Activated effector memory CD4-positive, alpha-beta T cell treated with anti-CD3 and anti-CD28 coated beads, Interleukin-2, amount 50 U/mL, for 16 hours (primary cell): Measurements from ENCODE around the gene LONP2.
"Not testable (repeated sequence)": the region's sequence is repeated elsewhere in the genome, so short reads cannot be mapped to it uniquely, and the experiment has no call there.

Source experiments
- DNase-seq: peaks from one replicate; pipeline ENCODE4 v3.0.0-alpha.2; 2020

Gene LONP2

DNA sequence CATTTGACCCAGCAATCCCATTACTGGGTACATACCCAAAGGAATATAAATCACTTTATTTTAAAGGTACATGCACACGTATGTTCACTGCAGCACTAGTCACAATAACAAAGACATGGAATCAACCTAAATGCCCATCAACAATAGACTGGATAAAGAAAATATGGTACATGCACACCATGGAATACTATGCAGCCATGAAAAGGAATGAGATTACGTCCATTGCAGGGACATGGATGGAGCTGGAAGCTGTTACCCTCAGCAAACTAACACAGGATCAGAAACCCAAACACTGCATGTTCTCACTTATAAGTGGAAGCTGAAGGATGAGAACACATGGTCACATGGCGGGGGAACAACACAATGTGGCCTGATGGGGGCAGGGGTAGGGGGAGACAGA lies 4.0 kb upstream of the LONP2 start:
- not testable (repeated sequence) for DNase-seq

DNA sequence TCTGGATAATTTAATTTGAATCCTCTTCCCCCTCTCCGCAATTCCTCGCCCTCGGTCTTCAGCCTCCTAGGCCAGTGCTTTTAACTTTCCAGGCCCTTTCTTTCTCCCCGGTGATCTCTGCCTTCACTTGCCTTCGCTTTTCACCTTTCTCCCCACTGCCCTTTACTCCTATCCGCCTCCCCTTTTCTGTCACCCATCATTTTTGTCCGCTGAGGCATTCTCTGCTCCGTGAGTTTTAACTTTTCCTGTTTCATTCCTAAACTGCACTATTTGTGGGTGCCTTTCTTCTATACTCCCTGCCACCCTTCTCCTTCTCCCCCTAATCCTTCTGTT lies 729 bp downstream of the LONP2 start:
- DNase-seq, result no peak

DNA sequence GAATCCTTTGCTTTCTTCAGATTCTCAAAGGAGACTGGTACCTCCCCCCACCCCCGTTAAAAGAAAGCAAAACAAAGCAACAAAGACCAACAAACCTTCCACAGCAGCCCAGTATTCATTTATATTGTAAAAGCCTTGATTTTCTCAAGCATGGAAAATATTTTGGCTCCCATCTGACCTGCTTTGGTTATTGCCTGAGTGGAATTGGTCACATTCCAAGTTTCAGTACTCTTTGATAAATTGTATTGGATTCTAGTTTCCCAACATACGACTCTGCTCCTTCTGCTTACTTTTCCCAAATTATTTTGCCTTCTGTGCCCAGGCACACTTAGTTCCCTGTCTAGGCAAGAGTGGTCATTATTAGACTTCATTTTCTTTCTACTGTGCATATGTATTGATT lies 2.0 kb downstream of the LONP2 start:
- no peak for DNase-seq

DNA sequence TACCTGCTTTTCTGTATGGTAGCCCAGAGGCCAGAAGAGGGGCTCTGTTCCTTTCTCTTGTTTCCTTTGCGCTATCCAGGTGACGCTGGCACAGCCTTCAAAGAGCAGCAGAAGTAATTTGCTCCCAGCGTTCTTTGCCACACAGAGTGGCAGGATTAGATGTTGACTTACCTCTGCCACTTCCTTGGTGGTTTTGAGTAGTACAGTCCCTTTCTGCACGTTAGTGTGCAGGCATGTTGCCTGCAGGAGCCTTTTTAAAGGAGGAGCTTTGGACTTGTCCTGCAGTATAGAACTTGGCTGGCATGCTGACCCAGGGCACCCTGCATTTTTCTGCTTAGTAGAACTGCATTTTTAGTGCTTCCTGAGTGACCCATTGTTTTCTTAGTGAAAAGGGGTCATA lies 3.2 kb downstream of the LONP2 start, which contains the start of gene ABCC11:
TSS of gene ABCC11 (minus strand) at position 229 of the 400 bp plus-strand sequence. CDS start 15,618 bp downstream, outside the sequence.
- no peak for DNase-seq

DNA sequence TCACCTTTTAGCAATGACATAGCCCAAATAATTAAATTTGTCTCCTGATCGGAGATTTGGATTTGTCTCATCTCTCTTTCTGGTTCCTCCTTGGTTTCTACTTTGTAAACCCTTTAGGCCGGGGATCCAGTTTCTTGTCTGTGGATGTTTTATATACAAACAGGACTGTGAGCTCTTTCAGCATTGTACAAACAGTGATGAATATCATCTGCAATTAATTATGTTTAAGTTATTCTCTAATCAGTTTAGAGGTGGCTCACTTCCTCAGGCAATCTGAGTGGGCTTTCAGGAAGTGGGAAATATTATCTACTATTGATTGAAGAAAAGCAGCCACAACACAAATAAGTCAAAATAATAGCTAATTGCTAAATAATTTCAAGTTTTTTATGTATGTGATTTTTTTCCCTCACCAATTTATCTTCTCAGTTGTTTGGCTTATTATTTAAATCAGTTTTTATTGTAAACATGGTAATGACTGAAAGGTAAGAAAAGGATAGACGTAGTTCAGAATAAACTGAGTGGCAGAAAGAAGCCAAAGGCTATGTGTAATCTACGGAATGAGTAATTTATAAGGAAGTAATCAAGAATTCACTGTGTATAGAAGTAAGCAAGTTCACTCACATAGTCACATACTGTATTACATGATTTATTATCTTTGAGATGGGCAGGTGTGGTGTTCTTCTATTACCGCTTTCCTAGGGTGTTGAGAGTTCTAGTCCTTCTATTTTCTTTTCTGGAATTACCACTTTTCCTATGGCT lies 6.6 kb downstream of the LONP2 start:
- DNase-seq, result no peak

DNA sequence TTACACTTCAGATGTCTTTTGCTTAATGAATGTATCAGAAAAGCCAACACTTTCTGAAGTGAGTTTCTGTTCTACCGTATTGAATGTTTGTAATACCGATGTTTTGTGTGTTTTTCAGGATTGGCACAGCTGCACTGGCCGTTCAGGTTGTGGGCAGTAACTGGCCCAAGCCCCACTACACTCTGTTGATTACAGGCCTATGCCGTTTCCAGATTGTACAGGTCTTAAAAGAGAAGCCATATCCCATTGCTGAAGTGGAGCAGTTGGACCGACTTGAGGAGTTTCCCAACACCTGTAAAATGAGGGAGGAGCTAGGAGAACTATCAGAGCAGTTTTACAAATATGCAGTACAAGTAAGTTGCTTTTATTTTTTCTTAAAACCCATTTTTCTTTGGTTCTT lies 7.9 kb downstream of the LONP2 start:
- DNase-seq, result no peak

DNA sequence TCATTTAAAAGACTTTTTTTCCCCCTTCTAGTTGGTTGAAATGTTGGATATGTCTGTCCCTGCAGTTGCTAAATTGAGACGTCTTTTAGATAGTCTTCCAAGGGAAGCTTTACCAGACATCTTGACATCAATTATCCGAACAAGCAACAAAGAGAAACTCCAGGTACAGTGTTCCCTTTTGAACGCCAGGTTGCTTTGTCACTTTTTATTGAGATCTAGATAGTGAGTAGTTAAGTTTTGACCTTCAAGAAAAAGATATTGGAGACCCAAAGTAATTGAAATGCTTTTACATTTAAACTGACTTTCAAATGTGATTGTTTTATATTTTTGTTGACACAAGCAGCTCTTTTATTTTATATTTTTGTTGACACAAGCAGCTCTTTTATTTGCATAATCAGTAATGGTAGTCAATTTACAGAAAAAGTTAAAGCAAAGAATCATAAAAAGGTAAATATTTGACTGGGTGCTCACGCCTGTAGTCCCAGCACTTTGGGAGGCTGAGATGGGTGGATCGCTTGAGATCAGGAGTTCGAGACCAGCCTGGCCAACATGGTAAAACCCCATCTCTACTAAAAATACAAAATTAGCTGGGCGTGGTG lies 12.6 kb downstream of the LONP2 start:
- no peak for DNase-seq

DNA sequence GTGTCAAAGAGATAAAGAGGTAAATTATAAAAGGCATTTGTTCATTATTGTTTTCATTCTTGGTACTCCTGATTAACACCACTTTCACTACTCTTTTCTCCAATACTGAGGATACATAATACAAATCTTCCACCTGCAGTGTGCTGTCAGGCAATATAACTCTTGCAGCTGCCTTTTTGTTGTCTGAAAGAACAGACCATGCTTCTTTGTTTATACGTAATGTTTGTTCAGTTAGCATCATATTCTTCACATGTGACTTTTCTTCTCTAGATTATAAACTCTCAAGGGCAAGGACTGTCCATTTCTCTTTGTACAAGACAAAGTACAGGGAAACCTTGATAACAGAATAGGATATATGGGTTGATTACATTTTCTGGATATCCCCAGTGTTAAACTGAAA lies 17.5 kb downstream of the LONP2 start:
- DNase-seq, result no peak

DNA sequence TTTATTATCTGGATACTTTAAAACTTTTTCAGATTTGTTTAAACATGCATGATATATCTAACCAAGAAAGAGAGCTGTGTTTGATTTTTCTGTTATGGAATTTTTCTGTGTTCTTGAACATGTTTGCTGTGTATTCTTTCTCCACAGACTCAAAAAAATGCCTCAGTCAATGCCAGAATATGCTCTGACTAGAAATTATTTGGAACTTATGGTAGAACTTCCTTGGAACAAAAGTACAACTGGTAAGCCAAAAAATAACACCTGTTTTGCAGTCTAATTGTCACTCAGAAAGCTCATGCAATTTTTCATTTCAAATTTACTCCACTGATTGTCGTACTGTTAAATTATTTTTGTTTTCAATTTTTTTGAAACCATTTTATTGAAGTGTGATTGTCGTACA lies 18.5 kb downstream of the LONP2 start:
- no peak for DNase-seq

DNA sequence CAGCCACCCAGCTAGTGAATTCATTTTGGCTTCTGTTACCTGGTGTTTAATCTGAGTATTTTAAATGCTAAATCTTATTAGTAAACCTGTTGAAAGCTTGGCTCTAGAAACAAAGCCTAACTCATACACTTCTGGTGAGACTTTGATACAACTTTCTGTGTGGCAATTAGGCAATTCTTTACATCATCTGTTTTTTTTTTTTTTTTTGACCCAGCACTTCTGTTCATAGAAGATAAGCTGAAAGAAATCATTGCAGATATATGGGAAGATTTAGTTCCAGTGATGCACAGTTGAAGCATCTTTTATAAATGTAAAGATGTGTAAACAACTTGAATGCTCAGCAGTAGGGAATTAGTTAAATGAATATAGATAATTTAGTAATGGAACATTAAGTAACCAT lies 24.9 kb downstream of the LONP2 start:
- DNase-seq, result no peak

DNA sequence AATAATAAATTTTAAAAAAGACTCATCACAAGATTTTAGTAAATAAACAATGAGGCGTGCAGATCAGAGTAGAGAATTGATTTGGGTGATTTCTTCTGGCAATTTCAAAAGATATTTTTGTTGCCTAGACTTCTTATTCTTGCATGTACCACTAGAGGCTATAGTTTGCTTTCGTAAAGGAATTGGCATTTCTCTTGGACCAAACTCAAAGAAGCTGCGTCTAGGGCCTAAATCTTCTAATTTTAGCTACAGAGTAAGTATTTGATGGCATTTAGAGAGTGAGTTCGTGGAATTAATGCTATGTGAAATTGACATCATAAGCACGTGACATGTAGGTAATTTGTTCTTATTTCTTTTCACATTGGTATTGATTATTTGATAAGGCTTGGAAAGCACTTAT lies 27.6 kb downstream of the LONP2 start:
- no peak for DNase-seq

DNA sequence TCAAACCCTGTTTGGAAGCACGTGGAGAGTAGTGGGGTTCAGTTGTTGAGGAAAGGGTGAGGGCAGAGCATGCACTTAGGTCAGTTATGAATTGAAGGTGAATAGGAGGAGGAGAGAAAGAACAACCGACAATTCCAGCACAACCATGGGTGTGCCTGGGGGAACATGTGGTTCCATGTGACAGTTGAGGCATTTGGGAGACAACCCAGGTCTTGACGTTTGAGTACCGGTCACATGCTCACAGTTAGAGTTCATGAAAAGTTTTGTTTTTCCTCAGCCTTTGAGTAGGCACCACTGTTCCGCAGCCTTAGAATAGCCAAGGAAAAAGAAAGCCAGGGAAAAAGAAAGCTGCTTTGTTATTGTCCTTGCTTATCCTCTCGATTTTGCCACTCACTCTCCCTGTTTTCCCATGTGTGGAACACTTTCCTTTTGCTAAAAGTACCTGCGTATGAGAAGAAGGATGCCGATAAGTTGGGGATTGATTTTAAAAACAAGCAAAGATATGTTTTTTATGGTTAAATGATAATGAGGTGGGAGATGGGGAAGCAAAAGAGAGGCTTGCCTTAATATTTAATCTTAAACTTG lies 28.8 kb downstream of the LONP2 start:
- DNase-seq, result no peak

DNA sequence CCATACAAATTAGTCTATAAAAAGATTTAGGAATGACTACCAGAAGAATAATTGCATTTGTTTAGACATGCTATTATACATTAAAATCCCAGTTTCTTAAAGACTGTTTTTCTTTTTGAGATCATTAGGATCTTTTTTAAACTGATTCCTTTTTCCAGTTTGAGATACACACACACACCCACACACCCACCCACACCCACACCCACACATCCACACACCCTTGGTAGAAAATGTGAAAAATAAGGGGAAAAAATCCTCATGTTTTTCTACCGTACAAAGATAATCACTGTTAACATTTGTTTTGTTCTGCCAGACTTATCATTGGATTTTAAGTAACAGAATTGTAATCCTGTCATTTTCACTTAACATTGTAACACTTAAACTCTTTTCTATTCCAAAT lies 30.4 kb downstream of the LONP2 start:
- no peak for DNase-seq

DNA sequence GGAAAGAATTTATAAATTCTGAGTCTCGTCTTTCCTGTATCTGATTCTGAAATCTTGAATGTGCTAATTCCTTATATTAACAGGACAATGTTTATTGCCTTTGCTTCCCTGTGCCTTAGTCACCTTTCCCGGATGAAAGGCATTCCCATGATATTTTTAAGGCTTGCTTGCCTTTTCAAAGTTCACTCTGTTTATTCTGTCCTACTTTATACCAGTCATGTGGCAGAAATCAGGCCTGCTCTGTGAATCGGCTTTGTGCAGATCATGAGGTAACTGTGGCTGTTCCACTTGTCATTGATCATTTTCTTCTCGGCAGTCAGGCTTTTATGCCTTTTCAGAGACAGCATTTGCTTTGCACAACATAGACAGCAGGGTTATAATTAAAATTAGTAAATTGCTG lies 32.0 kb downstream of the LONP2 start:
- DNase-seq, result no peak

DNA sequence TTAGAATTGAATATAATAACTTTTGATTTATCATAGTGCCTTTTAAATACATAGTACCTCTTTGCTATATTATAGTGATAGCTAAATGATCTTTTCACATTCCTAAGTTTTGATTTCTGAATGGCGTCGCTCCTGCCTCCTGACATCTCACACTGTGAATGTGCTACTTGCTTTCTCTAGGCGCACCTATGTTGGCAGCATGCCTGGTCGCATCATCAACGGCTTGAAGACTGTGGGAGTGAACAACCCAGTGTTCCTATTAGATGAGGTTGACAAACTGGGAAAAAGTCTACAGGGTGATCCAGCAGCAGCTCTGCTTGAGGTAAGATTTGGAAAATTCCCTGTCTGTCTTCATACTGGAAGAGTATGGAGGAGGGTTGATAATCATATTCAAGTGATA lies 33.1 kb downstream of the LONP2 start:
- no peak for DNase-seq

DNA sequence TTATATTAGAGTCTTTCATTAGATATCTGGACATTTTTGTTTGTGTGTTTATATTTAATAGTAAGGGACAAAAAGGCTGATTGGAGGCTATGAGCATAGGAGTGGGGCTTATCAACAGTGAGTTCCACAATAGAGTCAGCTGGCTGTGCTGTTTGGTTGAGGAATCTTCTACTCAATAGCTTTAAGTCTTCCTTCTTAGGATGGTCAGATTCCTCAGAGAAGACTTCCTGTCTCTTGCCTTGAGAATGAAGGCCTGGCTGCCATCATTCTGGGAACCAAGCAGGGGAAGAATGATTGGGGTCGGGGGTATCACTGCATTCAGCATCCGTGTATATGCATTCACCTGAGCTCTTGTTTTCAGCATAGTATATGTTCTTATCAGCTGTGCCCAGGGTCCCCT lies 35.1 kb downstream of the LONP2 start:
- no peak for DNase-seq

DNA sequence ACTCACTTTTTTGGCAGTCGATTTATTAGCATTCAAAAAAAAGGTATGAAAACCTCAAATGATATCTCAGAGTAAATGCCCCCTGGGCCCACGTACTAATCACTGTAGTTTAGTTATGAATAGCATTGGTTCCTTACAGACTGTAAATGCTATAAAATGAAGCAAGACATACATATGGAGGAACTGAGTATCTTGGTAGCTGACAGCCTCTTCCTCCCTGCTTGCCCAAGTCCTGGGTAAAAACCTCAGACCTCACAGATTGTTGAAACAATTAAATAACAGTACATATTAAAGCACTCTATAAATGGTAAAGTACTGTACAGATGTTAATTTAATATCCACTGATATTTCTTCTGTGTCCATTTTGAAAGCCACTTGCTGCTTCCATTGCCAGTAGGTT lies 36.4 kb downstream of the LONP2 start:
- no peak for DNase-seq

DNA sequence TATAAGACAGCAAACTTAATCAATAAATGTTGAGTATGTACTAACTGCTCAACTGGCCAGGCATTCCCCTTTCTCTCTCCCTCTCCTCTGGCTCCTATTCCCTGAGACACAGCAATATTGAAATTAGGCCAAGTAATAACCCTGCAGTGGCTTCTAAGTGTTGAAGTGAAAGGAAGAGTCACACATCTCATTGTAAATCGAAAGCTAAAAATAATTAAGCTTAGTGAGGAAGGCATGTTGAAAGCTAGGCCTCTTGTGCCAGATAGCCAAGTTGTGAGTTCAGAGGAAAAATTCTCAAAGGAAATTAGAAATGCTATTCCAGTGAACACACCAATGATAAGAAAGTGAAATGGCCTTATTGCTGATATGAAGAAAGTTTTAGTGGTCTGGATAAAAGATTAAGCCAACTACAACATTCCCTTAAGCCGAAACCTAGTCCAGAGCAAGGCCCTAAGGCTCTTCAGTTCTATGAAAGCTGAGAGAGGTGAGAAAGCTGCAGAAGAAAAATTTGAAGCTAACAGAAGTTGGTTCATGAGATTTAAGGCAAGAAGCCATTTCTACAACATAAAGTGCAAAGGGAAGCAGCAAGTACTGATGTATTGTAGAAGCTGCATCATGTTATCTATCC lies 38.6 kb downstream of the LONP2 start:
- no peak for DNase-seq

DNA sequence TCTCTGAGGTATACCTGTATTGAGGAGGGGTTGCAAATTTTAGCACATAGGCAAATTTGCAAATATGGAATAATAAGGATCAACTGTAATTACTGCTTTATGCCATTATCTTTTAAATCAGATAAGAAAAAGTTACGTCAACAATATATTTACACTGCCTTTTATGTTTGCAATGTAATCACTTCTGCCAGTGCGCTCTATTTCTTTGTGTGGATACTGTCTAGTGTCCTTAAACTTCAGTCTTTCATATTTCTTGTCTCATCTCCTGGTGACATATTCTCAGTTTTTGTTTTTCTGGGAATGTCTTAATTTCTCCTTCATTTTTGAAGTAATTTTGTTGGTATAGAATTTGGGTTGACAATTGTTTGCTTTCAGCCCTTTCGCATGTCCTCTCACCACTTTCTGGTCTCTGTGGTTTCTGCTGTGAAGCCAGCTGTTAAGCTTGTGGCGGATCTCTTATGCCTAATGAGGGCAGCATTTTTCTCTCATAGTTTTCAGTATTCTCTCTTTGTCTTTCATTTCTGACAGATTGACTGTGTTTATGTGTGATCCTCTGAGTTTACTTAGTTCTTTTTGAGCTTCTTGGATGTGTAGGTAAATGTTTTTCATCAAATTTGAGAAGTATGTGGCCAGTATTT lies 40.8 kb downstream of the LONP2 start:
- no peak for DNase-seq

DNA sequence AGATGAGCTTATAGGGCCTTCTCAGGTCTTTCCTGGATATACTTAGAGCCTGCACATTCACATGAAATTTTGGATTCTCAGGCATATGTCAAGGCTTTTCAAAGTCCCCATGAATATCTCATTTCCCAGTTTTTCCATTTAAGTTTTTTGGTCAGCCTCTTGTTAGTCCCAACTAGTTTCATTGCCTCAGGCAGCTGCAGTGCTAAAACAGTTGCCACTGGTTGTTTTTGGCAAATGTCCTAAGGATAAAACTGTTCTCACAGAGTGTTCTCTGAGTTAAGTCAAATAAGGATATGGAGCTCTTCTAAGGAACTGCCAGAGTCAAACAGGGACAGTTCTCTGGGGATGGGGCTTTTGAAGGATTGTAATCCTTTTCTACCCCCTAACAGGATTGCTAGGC lies 43.1 kb downstream of the LONP2 start:
- no peak for DNase-seq

DNA sequence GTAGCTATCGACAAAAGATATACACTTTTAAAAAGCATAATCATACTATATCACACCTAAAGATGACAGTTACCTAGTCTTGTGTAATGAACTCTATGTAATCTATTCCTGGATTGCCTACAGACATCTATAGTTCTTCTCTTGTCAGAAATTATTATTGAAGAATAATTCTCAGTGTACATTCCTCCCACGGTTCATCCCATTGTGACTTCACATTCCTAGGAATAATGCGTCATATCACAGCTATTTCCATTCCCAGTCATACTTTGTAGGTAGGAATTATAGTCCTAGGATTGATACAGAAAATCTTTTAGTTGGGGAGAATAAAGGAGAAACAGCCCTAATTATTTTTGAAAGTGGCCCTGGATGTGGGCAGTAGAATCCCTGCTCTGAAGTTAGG lies 47.2 kb downstream of the LONP2 start:
- no peak for DNase-seq

DNA sequence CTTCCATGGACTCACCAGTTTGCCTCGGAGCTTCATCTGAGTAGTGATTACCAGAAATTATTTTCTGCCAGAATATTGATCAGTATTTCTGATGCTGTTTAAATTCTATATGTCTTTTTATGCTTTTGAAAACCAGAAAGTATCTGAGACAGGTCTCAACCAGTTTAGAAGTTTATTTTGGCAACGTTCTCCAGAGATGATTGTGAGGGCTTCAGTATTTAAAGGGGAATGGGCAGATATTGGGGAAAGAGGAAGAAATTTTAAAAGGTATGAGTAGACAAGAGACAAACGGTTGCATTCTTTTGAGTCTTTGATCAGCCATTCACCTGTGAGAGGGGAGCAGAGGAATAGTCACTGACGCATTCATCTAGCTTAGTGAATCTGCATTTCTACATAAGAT lies 47.7 kb downstream of the LONP2 start:
- DNase-seq, result no peak

DNA sequence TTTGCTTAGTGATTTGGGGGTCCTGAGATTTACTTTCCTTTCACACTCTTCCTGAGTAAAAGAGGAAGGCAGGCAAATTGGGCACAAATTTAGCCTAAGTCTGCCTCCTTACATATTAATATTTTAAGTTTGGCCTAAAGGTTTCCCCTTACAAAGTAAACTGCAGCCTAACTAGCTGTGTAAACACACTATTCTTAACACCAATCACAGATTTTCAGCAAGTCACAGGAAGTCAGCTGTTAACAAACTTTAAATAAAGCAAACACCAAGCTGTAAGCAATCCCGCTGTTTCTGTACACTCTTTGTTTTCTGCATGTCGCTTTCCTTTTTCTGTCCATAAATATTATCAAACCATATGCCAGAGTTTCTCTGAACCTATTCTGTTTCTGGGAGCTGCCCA lies 48.4 kb downstream of the LONP2 start:
- DNase-seq, result no peak

DNA sequence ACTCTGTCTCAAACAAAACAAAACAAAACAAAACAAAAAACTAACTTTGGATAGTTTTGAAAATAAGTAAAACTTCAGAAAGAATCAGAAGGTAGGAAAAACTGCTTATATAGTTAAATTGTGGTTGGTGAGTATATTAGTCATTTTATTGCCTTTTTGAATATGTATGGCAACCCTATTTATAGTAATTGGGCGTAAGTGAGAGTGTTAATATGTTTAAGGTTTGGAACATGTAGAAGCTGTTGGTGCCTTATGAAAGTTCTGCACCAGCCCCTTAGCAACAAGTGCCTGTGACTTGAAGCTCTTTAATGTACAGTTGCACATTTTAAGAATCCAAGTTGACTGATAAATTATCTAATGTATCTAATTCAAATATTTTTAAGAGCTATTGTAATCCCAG lies 50.6 kb downstream of the LONP2 start:
- no peak for DNase-seq
